Heart left ventricle (tissue), 16 donors: Measurements from ENCODE around the gene OR1D5. TPM values are rescaled to one million over a fixed set of nuclear protein-coding genes. Genes with fewer than 3 reads are reported as not detected.
"Not testable (repeated sequence)": the region's sequence is repeated elsewhere in the genome, so short reads cannot be mapped to it uniquely, and the experiment has no call there.

Experiments
- ATAC-seq, 4 donors: fragments of 200-7000 bp; cut with Tn5 transposase; one replicate each; pipeline ENCODE4 v1.9.1; 2020 to 2022; ENCODE audit warnings: moderate library complexity in 4 of 4, mild to moderate bottlenecking in 3 of 4, moderate number of reproducible peaks in 1 of 4
- DNase-seq, 5 donors: peaks; one replicate each; pipeline ENCODE4 v3.0.0-alpha.2; 2020
- H3K27ac ChIP-seq, 12 donors: fragments of 200-600 bp; sonication (generic) in 4 of 12; one replicate each; pipeline versions ENCODE4 v1.5.0 to v1.8.0; 2016 to 2022; ENCODE audit warnings: mild to moderate bottlenecking in 2 of 12
- H3K27me3 ChIP-seq, 9 donors: fragments of 200-600 bp; sonication (generic) in 2 of 9; one replicate each; pipeline versions ENCODE4 v1.5.1 to v1.8.0; 2016 to 2022; ENCODE audit warnings: mild to moderate bottlenecking in 3 of 9
- H3K36me3 ChIP-seq, 9 donors: fragments of 200-600 bp; sonication (generic) in 2 of 9; one replicate each; pipeline versions ENCODE4 v1.5.0 to v1.8.0; 2018 to 2022; ENCODE audit warnings: mild to moderate bottlenecking in 2 of 9
- H3K4me1 ChIP-seq, 12 donors: fragments of 200-600 bp; sonication (generic) in 4 of 12; one replicate each; pipeline versions ENCODE4 v1.5.0 to v1.8.0; 2016 to 2022; ENCODE audit warnings: mild to moderate bottlenecking in 3 of 12
- H3K4me3 ChIP-seq, 12 donors: fragments of 200-600 bp; sonication (generic) in 4 of 12; one replicate each; pipeline versions ENCODE4 v1.5.0 to v1.8.0; 2017 to 2022; ENCODE audit warnings: mild to moderate bottlenecking in 9 of 12, moderate library complexity in 4 of 12
- H3K9me3 ChIP-seq, 12 donors: fragments of 200-600 bp; sonication (generic) in 4 of 12; one replicate each; pipeline versions ENCODE4 v1.5.0 to v1.8.0; 2016 to 2022; ENCODE audit warnings: mild to moderate bottlenecking in 1 of 12
- CTCF ChIP-seq, 12 donors: fragments of 200-600 bp; sonication (generic) in 4 of 12; IDR thresholded peaks; one replicate each; pipeline versions ENCODE4 v1.5.0 to v1.8.0; 2018 to 2022; ENCODE audit warnings: antibody characterized with exemption in 12 of 12, mild to moderate bottlenecking in 5 of 12
- POLR2A ChIP-seq, 2 donors: fragments of 450-650 bp; IDR thresholded peaks; one replicate each; pipeline ENCODE4 v1.6.1; 2017; ENCODE audit warnings: antibody characterized with exemption in 2 of 2, mild to moderate bottlenecking in 2 of 2, moderate library complexity in 2 of 2
- WGBS, 4 donors: extraction: QIAGEN DNeasy Blood & Tissue Kit in 2 of 4; methylation state at CpG; one replicate each; pipeline versions ENCODE4 v1.1.5 to v1.1.7; 2013 to 2018; 5-methylcytosine and 5-hydroxymethylcytosine counted together
- intact Hi-C, 10 donors: fragments of 100-400 bp; cut with DNase I; formaldehyde crosslinking; loops; one replicate each; pipeline versions ENCODE4 v1.11.1 to v1.14.2; 2022
- long read RNA-seq, 3 donors: library from polyadenylated mRNA; unstranded; transcript quantifications; one replicate each; pipeline ENCODE4 v2.0.0, GENCODE V29; 2020 to 2021
- polyA plus RNA-seq, 2 donors: library from polyadenylated mRNA; stranded (reverse); fragments of 200-250 nt; gene quantifications; one replicate each; pipeline ENCODE4 v1.2.3, GENCODE V29; 2013
- total RNA-seq, 9 donors: library from RNA; depleted of rRNA in 2 of 9; stranded (reverse); fragments of >200 nt in 2 of 9; fragmentation: NEBNext Ultra II Directional in 3 of 9; extraction: Animal tissue kit (Norgen Biotek cat#: 25700) in 3 of 9; gene quantifications; one replicate each; pipeline versions ENCODE4 v1.1.0 to v1.2.4, GENCODE V29; 2016 to 2023
- donor health status: ischemic (EF 13 %, LVEDD 7.1; RV severe dilation, severe dysfunction).
- donor health status: healthy with polysubstance abuse.
- donor health status: DM: no; HTN: yes; CAD: no.
- donor health status: DM: no; HTN: no; CAD: no.
- donor health status: ischemic (EF 25% LVEDD 6.9; RV normal size, moderate dysfunction).
- donor health status: ischemic (EF 25% LVEDD 5.7; RV mildly dilated, moderate dysfunction).
- donor health status: healthy.
- donor health status: DM: yes; HTN: yes; CAD: no.
- donor health status: ischemic (EF 35%, LVEDD 5.7; RV mildly dilated, moderate dysfunction).
- donor health status: nonischemic (EF 11% LVEDD 7.7; RV severe dilation, severe dysfunction).
- donor health status: DM: yes; HTN: yes; CAD: no.
- donor health status: PGD.
- donor health status: ischemic (EF 29% LVEDD 5.4; RV normal size, mild dysfunction).
- donor health status: nonischemic (EF 23%, LVEDD 6.1; RV moderate dilation, normal function).

The OR1D5 gene
- not detected for total RNA-seq
- polyA plus RNA-seq, result not detected
- long read RNA-seq, donor 1, result 0 reads
- long read RNA-seq, donor 2, result 0 reads
- long read RNA-seq, donor 3, result 0 reads

- H3K27me3 ChIP-seq, intact Hi-C loops, H3K4me3 ChIP-seq, ATAC-seq, H3K36me3 ChIP-seq, H3K4me1 ChIP-seq, H3K27ac ChIP-seq, H3K9me3 ChIP-seq, DNase-seq: not testable (repeated sequence)
- 56 to 88% (median 65%) methylated on average over 1 to 2 of the region's 2 CpGs for WGBS, 4 donors
Measured at GRCh38 chr17:3063507-3063906, at the start of gene OR1D5. Gene OR1D5 (minus strand): TSS chr17:3063607. CDS start chr17:3063607, 0 bp downstream.

- Histone ChIP-seq H3K27me3 (no peaks in the 10 kb centered on the region), H3K36me3 (no peaks in the 10 kb centered on the region), H3K9me3 (peaks cover 0 to 38% (median 5%) of the 10 kb centered on the region in 12 donors), H3K27ac (no peak within 1 kb of the TSS), H3K4me3 (no peak within 1 kb of the TSS), H3K4me1 (no peaks in the 10 kb centered on the region)
- ATAC-seq, result no peak
- no peak for DNase-seq
- TF ChIP-seq POLR2A (IDR thresholded peaks at IDR 0.05), result no peak
- TF ChIP-seq CTCF (IDR thresholded peaks at IDR 0.05), result no peak
- intact Hi-C loops, result no loop called here
- WGBS, 4 donors, result 61 to 68% (median 63%) methylated on average over 3 of the region's 3 CpGs
Measured at GRCh38 chr17:3104322-3104721, 40.9 kb upstream of the OR1D5 start, which contains the start of gene OR1D2. Gene OR1D2 (minus strand): TSS chr17:3104422. CDS start chr17:3092996, 11,426 bp downstream.

- 31 to 77% (median 62%) methylated on average over 4 of the region's 4 CpGs for WGBS, 4 donors
- H3K9me3 ChIP-seq, result peaks cover 0 to 16% (median 0%) of the 10 kb centered on the region in 12 donors
- H3K27me3 ChIP-seq, H3K4me1 ChIP-seq, intact Hi-C loops, ATAC-seq, H3K27ac ChIP-seq, DNase-seq, H3K4me3 ChIP-seq, H3K36me3 ChIP-seq: not testable (repeated sequence)
Measured at GRCh38 chr17:3073850-3074249, 10.4 kb upstream of the OR1D5 start.

GRCh38 chr17:3065192-3065591 is 1.8 kb upstream of the OR1D5 start:
- H3K27ac ChIP-seq, H3K9me3 ChIP-seq, H3K4me1 ChIP-seq, H3K36me3 ChIP-seq, intact Hi-C loops, H3K27me3 ChIP-seq, DNase-seq, H3K4me3 ChIP-seq: not testable (repeated sequence)
- 33% methylated on average over 1 of the region's 1 CpG; no CpG with 5 or more reads in 3 of the 4 donors for WGBS, 4 donors
- ATAC-seq, result peak in 3 of 4 donors; percentile 65 to 95 (median 91)

GRCh38 chr17:3062824-3063377 is 506 bp downstream of the OR1D5 start:
- intact Hi-C loops, H3K27ac ChIP-seq, DNase-seq, H3K4me3 ChIP-seq, H3K9me3 ChIP-seq, H3K27me3 ChIP-seq, H3K4me1 ChIP-seq, H3K36me3 ChIP-seq, ATAC-seq: not testable (repeated sequence)
- WGBS, 4 donors, result 82 to 92% (median 85%) methylated on average over 6 to 8 of the region's 8 CpGs

GRCh38 chr17:3054868-3055267 is 8.5 kb downstream of the OR1D5 start:
- H3K9me3 ChIP-seq, intact Hi-C loops, H3K4me3 ChIP-seq, DNase-seq, H3K36me3 ChIP-seq, H3K4me1 ChIP-seq, H3K27ac ChIP-seq, H3K27me3 ChIP-seq, ATAC-seq: not testable (repeated sequence)
- WGBS, 4 donors, result 78 to 97% (median 81%) methylated on average over 1 of the region's 2 CpGs
